Fibroblast of villous mesenchyme (primary cell): ENCODE results near the gene TMEM115. TPM values are rescaled to one million over a fixed set of nuclear protein-coding genes. Genes with fewer than 3 reads are reported as not detected.

Experiments
- DNase-seq: peaks from one replicate; pipeline ENCODE4 v3.0.0-alpha.2; 2010; ENCODE audit warnings: low read depth
- H3K4me3 ChIP-seq: 2 replicates; pipeline ENCODE4 v1.5.1; 2011; ENCODE audit warnings: low read depth, mild to moderate bottlenecking, low read length
- CTCF ChIP-seq: IDR thresholded peaks from 2 replicates; pipeline ENCODE4 v1.5.1; 2012; ENCODE audit warnings: low read depth, mild to moderate bottlenecking, low read length; ENCODE audit not compliant: insufficient read depth
- total RNA-seq: library from RNA; depleted of rRNA; stranded (reverse); fragments of >200 nt; gene quantifications from 2 replicates; pipeline ENCODE4 v1.2.3, GENCODE V29; 2012

The TMEM115 gene
- total RNA-seq, 1 donor = 55.3 TPM

GRCh38 chr3:50371133-50371685 lies 11.9 kb upstream of the TMEM115 start:
- no peak for TF ChIP-seq CTCF
- no peak for DNase-seq

GRCh38 chr3:50370594-50370993 lies 11.3 kb upstream of the TMEM115 start:
- no peak for TF ChIP-seq CTCF
- peak; percentile 19 for DNase-seq
- H3K4me3 ChIP-seq = no peak overlapping the region

More at GRCh38 chr3:50371133-50371685, 11.9 kb upstream of the TMEM115 start:
- H3K4me3 ChIP-seq = no peak overlapping the region

- no peak for DNase-seq
- no peak for TF ChIP-seq CTCF
Measured at GRCh38 chr3:50369012-50369670, 9.8 kb upstream of the TMEM115 start.

GRCh38 chr3:50365842-50366220 lies 6.5 kb upstream of the TMEM115 start:
- H3K4me3 ChIP-seq = no peak overlapping the region
- no peak for TF ChIP-seq CTCF
- no peak for DNase-seq

More at GRCh38 chr3:50369012-50369670, 9.8 kb upstream of the TMEM115 start:
- H3K4me3 ChIP-seq = no peak overlapping the region

GRCh38 chr3:50365080-50365841 lies 5.9 kb upstream of the TMEM115 start:
- DNase-seq = peak; percentile 58
- peak overlapping the region; percentile 59 for H3K4me3 ChIP-seq
- no peak for TF ChIP-seq CTCF

GRCh38 chr3:50364573-50365079 lies 5.3 kb upstream of the TMEM115 start:
- TF ChIP-seq CTCF = no peak
- DNase-seq = no peak
- peak overlapping the region; percentile 59 for H3K4me3 ChIP-seq
